HFFc6 (cell line): ENCODE results near the gene ADGRL3. TPM values are rescaled to one million over a fixed set of nuclear protein-coding genes. Genes with fewer than 3 reads are reported as not detected.

Experiments used
- DNase-seq: peaks from one replicate; pipeline ENCODE4 v3.0.0-alpha.2; 2018
- H3K27ac Mint-ChIP-seq: 2 replicates; pipeline ENCODE4 v1.8.0; 2020; ENCODE audit warnings: mild to moderate bottlenecking, mixed read lengths
- H3K27me3 Mint-ChIP-seq: 2 replicates; pipeline ENCODE4 v1.8.0; 2021; ENCODE audit warnings: mild to moderate bottlenecking, moderate library complexity, mixed read lengths; ENCODE audit not compliant: insufficient read depth
- H3K36me3 Mint-ChIP-seq: 2 replicates; pipeline ENCODE4 v1.8.0; 2021; ENCODE audit warnings: low read depth, mixed read lengths
- H3K4me1 Mint-ChIP-seq: 2 replicates; pipeline ENCODE4 v1.8.0; 2020; ENCODE audit warnings: low read depth, mixed read lengths
- H3K4me3 Mint-ChIP-seq: 2 replicates; pipeline ENCODE4 v1.8.0; 2020; ENCODE audit warnings: mild to moderate bottlenecking, moderate library complexity, mixed read lengths
- H3K9me3 Mint-ChIP-seq: 2 replicates; pipeline ENCODE4 v1.8.0; 2020; ENCODE audit warnings: mild to moderate bottlenecking, mixed read lengths
- total RNA-seq, 6 experiments: library from RNA; stranded (reverse); fragmentation: NEBNext Ultra II Directional; extraction: Animal tissue kit (Norgen Biotek cat#: 25700); gene quantifications; 2 replicates in 1 of 6; 3 replicates in 5 of 6; pipeline ENCODE4 v1.2.3, GENCODE V29; 2021
- TF ChIP-seq, protein P1 (sequence below): fragments of 200-600 bp; sonication (generic); IDR thresholded peaks from 2 replicates; pipeline ENCODE4 v1.5.0; 2021; ENCODE audit warnings: antibody characterized with exemption, mild to moderate bottlenecking

Gene ADGRL3
- total RNA-seq, 6 experiments from 2014 or later = not detected

DNA sequence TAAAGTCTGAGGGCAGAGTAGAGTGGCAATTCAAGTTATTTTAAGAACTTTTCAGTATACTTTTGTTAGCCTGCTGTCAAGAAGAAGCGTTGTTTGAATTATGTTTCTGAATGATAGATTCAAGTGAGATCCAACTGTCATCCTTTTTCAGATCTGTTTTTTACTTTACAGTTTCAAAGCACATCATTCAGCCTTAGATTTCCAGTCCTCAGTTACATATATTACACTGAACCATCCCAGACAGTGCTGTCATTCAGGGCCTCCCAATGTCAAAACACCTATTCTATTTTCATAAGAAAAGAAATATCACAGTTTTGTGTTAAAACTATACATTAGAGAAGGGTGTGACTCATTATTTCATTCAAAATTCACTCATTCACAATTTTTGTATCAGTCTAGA, 856.9 kb downstream of the ADGRL3 start:
- no peak overlapping the region for H3K27ac Mint-ChIP-seq
- no peaks in the 10 kb centered on the region for H3K36me3 Mint-ChIP-seq
- H3K27me3 Mint-ChIP-seq = no peaks in the 10 kb centered on the region
- DNase-seq = no peak
- no peaks in the 10 kb centered on the region for H3K4me1 Mint-ChIP-seq
- peaks cover 8% of the 10 kb centered on the region; the same call in 1 of the 2 replicates for H3K9me3 Mint-ChIP-seq
- H3K4me3 Mint-ChIP-seq = no peak overlapping the region
- TF ChIP-seq, protein P1, sequence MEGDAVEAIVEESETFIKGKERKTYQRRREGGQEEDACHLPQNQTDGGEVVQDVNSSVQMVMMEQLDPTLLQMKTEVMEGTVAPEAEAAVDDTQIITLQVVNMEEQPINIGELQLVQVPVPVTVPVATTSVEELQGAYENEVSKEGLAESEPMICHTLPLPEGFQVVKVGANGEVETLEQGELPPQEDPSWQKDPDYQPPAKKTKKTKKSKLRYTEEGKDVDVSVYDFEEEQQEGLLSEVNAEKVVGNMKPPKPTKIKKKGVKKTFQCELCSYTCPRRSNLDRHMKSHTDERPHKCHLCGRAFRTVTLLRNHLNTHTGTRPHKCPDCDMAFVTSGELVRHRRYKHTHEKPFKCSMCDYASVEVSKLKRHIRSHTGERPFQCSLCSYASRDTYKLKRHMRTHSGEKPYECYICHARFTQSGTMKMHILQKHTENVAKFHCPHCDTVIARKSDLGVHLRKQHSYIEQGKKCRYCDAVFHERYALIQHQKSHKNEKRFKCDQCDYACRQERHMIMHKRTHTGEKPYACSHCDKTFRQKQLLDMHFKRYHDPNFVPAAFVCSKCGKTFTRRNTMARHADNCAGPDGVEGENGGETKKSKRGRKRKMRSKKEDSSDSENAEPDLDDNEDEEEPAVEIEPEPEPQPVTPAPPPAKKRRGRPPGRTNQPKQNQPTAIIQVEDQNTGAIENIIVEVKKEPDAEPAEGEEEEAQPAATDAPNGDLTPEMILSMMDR = no peak

DNA sequence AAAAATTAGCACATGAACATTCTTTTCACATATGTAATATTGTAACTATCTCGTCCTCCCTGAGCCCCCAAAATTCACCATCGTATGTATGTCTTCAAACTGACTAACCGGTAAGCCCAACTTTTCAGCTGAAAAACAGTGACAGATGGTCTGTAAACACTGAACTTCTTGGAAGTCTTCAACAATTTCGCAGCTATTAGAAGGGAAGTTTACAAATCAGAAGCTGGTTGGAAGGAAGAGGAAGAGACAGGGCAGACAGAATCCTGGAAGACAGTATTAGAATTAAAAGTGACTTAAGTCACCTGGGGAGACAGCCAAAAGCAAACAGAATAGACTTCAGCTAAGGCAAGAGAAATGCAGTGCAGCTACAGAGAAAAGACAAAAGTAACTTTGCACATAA, 858.4 kb downstream of the ADGRL3 start:
- H3K27me3 Mint-ChIP-seq = no peaks in the 10 kb centered on the region
- DNase-seq = no peak
- H3K4me3 Mint-ChIP-seq = no peak overlapping the region
- no peaks in the 10 kb centered on the region for H3K36me3 Mint-ChIP-seq
- H3K27ac Mint-ChIP-seq = no peak overlapping the region
- TF ChIP-seq, protein P1 = no peak
- no peaks in the 10 kb centered on the region for H3K4me1 Mint-ChIP-seq
- H3K9me3 Mint-ChIP-seq = peaks cover 8% of the 10 kb centered on the region

GRCh38 chr4:62070291-62070852, 870.2 kb downstream of the ADGRL3 start:
- H3K27ac Mint-ChIP-seq = no peak overlapping the region
- peaks cover 22% of the 10 kb centered on the region for H3K9me3 Mint-ChIP-seq
- TF ChIP-seq, protein P1 = no peak
- no peaks in the 10 kb centered on the region for H3K36me3 Mint-ChIP-seq
- no peak overlapping the region for H3K4me3 Mint-ChIP-seq
- H3K27me3 Mint-ChIP-seq = no peaks in the 10 kb centered on the region
- no peak for DNase-seq
- H3K4me1 Mint-ChIP-seq = no peaks in the 10 kb centered on the region

DNA sequence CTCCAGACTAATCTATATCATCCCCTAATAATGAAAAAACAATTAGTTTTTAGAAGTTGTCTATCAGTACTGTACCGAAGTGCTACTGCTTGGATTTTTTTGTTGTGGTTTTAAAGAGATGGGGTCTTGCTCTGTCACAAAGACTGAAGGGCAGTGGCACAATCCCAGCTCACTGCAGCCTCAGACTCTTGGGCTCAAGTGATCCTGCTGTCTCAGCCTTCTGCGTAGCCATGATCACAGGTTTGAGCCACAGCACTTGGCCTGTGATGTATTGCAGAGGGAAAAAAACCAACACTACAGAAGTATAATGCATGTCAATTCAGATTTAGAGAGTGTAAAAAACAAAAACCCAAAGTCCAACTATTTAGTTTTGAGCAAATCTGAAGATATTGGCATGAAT, 875.0 kb downstream of the ADGRL3 start:
- no peak for DNase-seq
- H3K27ac Mint-ChIP-seq = no peak overlapping the region
- no peaks in the 10 kb centered on the region for H3K4me1 Mint-ChIP-seq
- H3K27me3 Mint-ChIP-seq = no peaks in the 10 kb centered on the region
- H3K36me3 Mint-ChIP-seq = no peaks in the 10 kb centered on the region
- no peak overlapping the region for H3K4me3 Mint-ChIP-seq
- TF ChIP-seq, protein P1 = no peak
- H3K9me3 Mint-ChIP-seq = peaks cover 20% of the 10 kb centered on the region

DNA sequence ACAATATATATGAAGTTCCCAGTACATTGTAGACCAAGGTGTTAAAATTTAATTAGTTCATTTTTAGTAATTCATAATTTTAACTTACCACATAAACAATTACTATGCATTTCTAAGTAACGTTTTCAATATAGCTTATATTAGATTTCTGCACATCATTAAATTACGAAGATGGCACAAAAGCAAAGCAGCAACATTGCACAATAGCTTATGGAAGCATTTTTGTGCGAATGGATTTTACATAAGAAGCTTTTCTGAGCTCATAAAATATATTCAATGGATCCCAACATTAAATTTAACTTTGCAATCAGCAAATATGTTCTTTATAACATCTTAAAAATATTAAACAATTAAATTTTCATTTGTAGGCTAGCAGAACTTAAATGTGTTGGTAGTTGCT, 875.4 kb downstream of the ADGRL3 start:
- Mint-ChIP-seq H3K27ac (no peak overlapping the region), H3K4me3 (no peak overlapping the region), H3K4me1 (no peaks in the 10 kb centered on the region), H3K27me3 (no peaks in the 10 kb centered on the region), H3K9me3 (peaks cover 16% of the 10 kb centered on the region), H3K36me3 (no peaks in the 10 kb centered on the region)
- TF ChIP-seq, protein P1 = no peak
- no peak for DNase-seq

DNA sequence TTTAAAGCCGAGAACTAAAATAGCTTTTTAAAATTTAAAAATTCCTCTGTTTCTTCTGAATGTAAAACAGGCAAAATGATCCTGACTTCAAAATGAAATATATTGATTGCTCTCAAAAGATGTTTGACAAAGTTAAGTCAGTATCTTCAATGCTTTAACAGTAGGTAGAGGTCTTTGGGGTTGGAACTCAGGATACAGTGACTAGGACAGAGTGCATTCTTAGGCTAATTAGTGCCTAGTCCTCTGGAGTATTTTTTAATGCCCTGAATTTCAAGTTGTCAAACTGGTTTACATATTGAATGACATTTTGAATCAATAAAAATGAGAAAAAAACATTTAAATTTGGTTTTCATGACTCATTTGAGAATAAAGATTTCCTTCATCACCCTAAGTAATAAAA, 877.3 kb downstream of the ADGRL3 start:
- TF ChIP-seq, protein P1 = no peak
- Mint-ChIP-seq H3K4me1 (no peaks in the 10 kb centered on the region), H3K36me3 (no peaks in the 10 kb centered on the region), H3K27me3 (no peaks in the 10 kb centered on the region), H3K27ac (no peak overlapping the region), H3K4me3 (no peak overlapping the region), H3K9me3 (peaks cover 4% of the 10 kb centered on the region; the same call in 1 of the 2 replicates)
- no peak for DNase-seq
